ENCODE data around the gene SIL1.

Gene SIL1

GRCh38 chr5:139190125-139190524 is 8.0 kb downstream of the SIL1 start:
- Histone ChIP-seq H3K18ac (ENCODE audit: low read depth in 1 of 2, low read length in 2 of 2) (peak overlapping the region in 1 of 2 experiments; percentile 28), H3K4me2 (ENCODE audit: low read length, poor library complexity, severe bottlenecking) (no peak overlapping the region), H3K36me3 (ENCODE audit: control insufficient read depth in 1 of 2, insufficient read depth in 2 of 2, low read depth in 1 of 2, low read length in 2 of 2) (peaks cover 3 to 8% of the 10 kb centered on the region in 2 experiments), H3K4me1 (ENCODE audit: control insufficient read depth, insufficient read depth, low read depth, low read length) (no peaks in the 10 kb centered on the region), H4K91ac (ENCODE audit: low read length) (no peak overlapping the region), H3K9ac (ENCODE audit: low read length) (peak overlapping the region; percentile 80), H3K14ac (ENCODE audit: low read length in 2 of 2) (no peak overlapping the region), H2BK12ac (ENCODE audit: low read length in 2 of 2) (no peak overlapping the region), H3K79me1 (replicated peaks; ENCODE audit: low read length, poor library complexity, severe bottlenecking) (peaks cover 28% of the 10 kb centered on the region), H3K4me3 (ENCODE audit: insufficient read depth in 1 of 2, low read depth in 1 of 2, low read length in 2 of 2) (no peak overlapping the region), H2AFZ (ENCODE audit: low read depth, low read length) (no peak overlapping the region), H2BK120ac (ENCODE audit: low read depth, low read length) (no peak overlapping the region), H3K27me3 (ENCODE audit: control insufficient read depth in 1 of 2, insufficient read depth in 1 of 2, low read length in 2 of 2) (no peaks in the 10 kb centered on the region), H2BK15ac (ENCODE audit: low read depth, poor library complexity, severe bottlenecking) (no peak overlapping the region), H3K4ac (ENCODE audit: low read depth in 1 of 2, low read length in 2 of 2) (no peak overlapping the region), H3K23ac (ENCODE audit: low read length in 2 of 2) (no peak overlapping the region), H2BK5ac (ENCODE audit: low read depth, low read length, poor library complexity, severe bottlenecking) (no peak overlapping the region), H4K8ac (ENCODE audit: low read length) (no peak overlapping the region), H2AK5ac (ENCODE audit: low read length, severe bottlenecking) (no peak overlapping the region), H3K9me3 (ENCODE audit: control insufficient read depth, low read length) (no peaks in the 10 kb centered on the region), H3K27ac (ENCODE audit: low read length, poor library complexity, severe bottlenecking) (peak overlapping the region; percentile 68)
- 22% methylated on average over 3 of the region's 3 CpGs for WGBS
- DNase-seq: peak; percentile 89

GRCh38 chr5:139188558-139189270 is 9.5 kb downstream of the SIL1 start:
- Histone ChIP-seq H3K4me1 (ENCODE audit: control insufficient read depth, insufficient read depth, low read depth, low read length) (no peaks in the 10 kb centered on the region), H3K23ac (ENCODE audit: low read length in 2 of 2) (no peak overlapping the region), H3K4ac (ENCODE audit: low read depth in 1 of 2, low read length in 2 of 2) (no peak overlapping the region), H3K18ac (ENCODE audit: low read depth in 1 of 2, low read length in 2 of 2) (no peak overlapping the region), H3K36me3 (ENCODE audit: control insufficient read depth in 1 of 2, insufficient read depth in 2 of 2, low read depth in 1 of 2, low read length in 2 of 2) (peaks cover 3 to 11% of the 10 kb centered on the region in 2 experiments), H3K4me2 (ENCODE audit: low read length, poor library complexity, severe bottlenecking) (no peak overlapping the region), H3K27ac (ENCODE audit: low read length, poor library complexity, severe bottlenecking) (no peak overlapping the region), H3K79me1 (replicated peaks; ENCODE audit: low read length, poor library complexity, severe bottlenecking) (peaks cover 26% of the 10 kb centered on the region), H3K9ac (ENCODE audit: low read length) (no peak overlapping the region), H4K91ac (ENCODE audit: low read length) (no peak overlapping the region), H2AFZ (ENCODE audit: low read depth, low read length) (no peak overlapping the region), H3K27me3 (ENCODE audit: control insufficient read depth in 1 of 2, insufficient read depth in 1 of 2, low read length in 2 of 2) (no peaks in the 10 kb centered on the region), H3K4me3 (ENCODE audit: insufficient read depth in 1 of 2, low read depth in 1 of 2, low read length in 2 of 2) (no peak overlapping the region), H2BK12ac (ENCODE audit: low read length in 2 of 2) (no peak overlapping the region), H2BK15ac (ENCODE audit: low read depth, poor library complexity, severe bottlenecking) (no peak overlapping the region), H3K9me3 (ENCODE audit: control insufficient read depth, low read length) (no peaks in the 10 kb centered on the region), H4K8ac (ENCODE audit: low read length) (no peak overlapping the region), H2AK5ac (ENCODE audit: low read length, severe bottlenecking) (no peak overlapping the region), H3K14ac (ENCODE audit: low read length in 2 of 2) (no peak overlapping the region), H2BK5ac (ENCODE audit: low read depth, low read length, poor library complexity, severe bottlenecking) (no peak overlapping the region), H2BK120ac (ENCODE audit: low read depth, low read length) (no peak overlapping the region)
- 81% methylated on average over 5 of the region's 5 CpGs for WGBS
- DNase-seq: no peak

- no peak overlapping the region for H3K9ac ChIP-seq (ENCODE audit: low read length)
- peaks cover 27% of the 10 kb centered on the region for H3K79me1 ChIP-seq (replicated peaks; ENCODE audit: low read length, poor library complexity, severe bottlenecking)
- no peak overlapping the region for H3K23ac ChIP-seq (ENCODE audit: low read length in 2 of 2)
- H3K9me3 ChIP-seq (ENCODE audit: control insufficient read depth, low read length): no peaks in the 10 kb centered on the region
- no peak overlapping the region for H2AFZ ChIP-seq (ENCODE audit: low read depth, low read length)
- no peak overlapping the region for H3K18ac ChIP-seq (ENCODE audit: low read depth in 1 of 2, low read length in 2 of 2)
- no peak overlapping the region for H2AK5ac ChIP-seq (ENCODE audit: low read length, severe bottlenecking)
- H2BK120ac ChIP-seq (ENCODE audit: low read depth, low read length): no peak overlapping the region
- H3K36me3 ChIP-seq (ENCODE audit: control insufficient read depth in 1 of 2, insufficient read depth in 2 of 2, low read depth in 1 of 2, low read length in 2 of 2): peaks cover 0 to 11% of the 10 kb centered on the region in 2 experiments
- DNase-seq: peak; percentile 37
- H3K27me3 ChIP-seq (ENCODE audit: control insufficient read depth in 1 of 2, insufficient read depth in 1 of 2, low read length in 2 of 2): no peaks in the 10 kb centered on the region
- peak overlapping the region in 1 of 2 experiments; percentile 13 for H3K4ac ChIP-seq (ENCODE audit: low read depth in 1 of 2, low read length in 2 of 2)
- no peak overlapping the region for H3K14ac ChIP-seq (ENCODE audit: low read length in 2 of 2)
- H2BK12ac ChIP-seq (ENCODE audit: low read length in 2 of 2): no peak overlapping the region
- H2BK15ac ChIP-seq (ENCODE audit: low read depth, poor library complexity, severe bottlenecking): no peak overlapping the region
- no peak overlapping the region for H4K8ac ChIP-seq (ENCODE audit: low read length)
- H2BK5ac ChIP-seq (ENCODE audit: low read depth, low read length, poor library complexity, severe bottlenecking): no peak overlapping the region
- no peak overlapping the region for H4K91ac ChIP-seq (ENCODE audit: low read length)
- 97% methylated on average over 6 of the region's 6 CpGs for WGBS
- no peak overlapping the region for H3K27ac ChIP-seq (ENCODE audit: low read length, poor library complexity, severe bottlenecking)
- H3K4me1 ChIP-seq (ENCODE audit: control insufficient read depth, insufficient read depth, low read depth, low read length): peaks cover 5% of the 10 kb centered on the region
- no peak overlapping the region for H3K4me3 ChIP-seq (ENCODE audit: insufficient read depth in 1 of 2, low read depth in 1 of 2, low read length in 2 of 2)
- H3K4me2 ChIP-seq (ENCODE audit: low read length, poor library complexity, severe bottlenecking): no peak overlapping the region
These were observed 11.3 kb downstream of the SIL1 start for GRCh38 chr5:139186752-139187326.

- H3K14ac ChIP-seq (ENCODE audit: low read length in 2 of 2): no peak overlapping the region
- H3K27me3 ChIP-seq (ENCODE audit: control insufficient read depth in 1 of 2, insufficient read depth in 1 of 2, low read length in 2 of 2): no peaks in the 10 kb centered on the region
- peaks cover 0 to 11% of the 10 kb centered on the region in 2 experiments for H3K36me3 ChIP-seq (ENCODE audit: control insufficient read depth in 1 of 2, insufficient read depth in 2 of 2, low read depth in 1 of 2, low read length in 2 of 2)
- no peak overlapping the region for H2AK5ac ChIP-seq (ENCODE audit: low read length, severe bottlenecking)
- H3K79me1 ChIP-seq (replicated peaks; ENCODE audit: low read length, poor library complexity, severe bottlenecking): peaks cover 27% of the 10 kb centered on the region
- no peak overlapping the region for H3K9ac ChIP-seq (ENCODE audit: low read length)
- H2BK12ac ChIP-seq (ENCODE audit: low read length in 2 of 2): no peak overlapping the region
- no peak overlapping the region for H3K4me3 ChIP-seq (ENCODE audit: insufficient read depth in 1 of 2, low read depth in 1 of 2, low read length in 2 of 2)
- H2BK15ac ChIP-seq (ENCODE audit: low read depth, poor library complexity, severe bottlenecking): no peak overlapping the region
- no peak overlapping the region for H4K8ac ChIP-seq (ENCODE audit: low read length)
- no peak overlapping the region for H3K4me2 ChIP-seq (ENCODE audit: low read length, poor library complexity, severe bottlenecking)
- 79% methylated on average over 3 of the region's 3 CpGs for WGBS
- no peaks in the 10 kb centered on the region for H3K9me3 ChIP-seq (ENCODE audit: control insufficient read depth, low read length)
- H3K4me1 ChIP-seq (ENCODE audit: control insufficient read depth, insufficient read depth, low read depth, low read length): peaks cover 5% of the 10 kb centered on the region
- DNase-seq: no peak
- H2BK120ac ChIP-seq (ENCODE audit: low read depth, low read length): no peak overlapping the region
- H3K18ac ChIP-seq (ENCODE audit: low read depth in 1 of 2, low read length in 2 of 2): no peak overlapping the region
- H3K27ac ChIP-seq (ENCODE audit: low read length, poor library complexity, severe bottlenecking): no peak overlapping the region
- no peak overlapping the region for H2BK5ac ChIP-seq (ENCODE audit: low read depth, low read length, poor library complexity, severe bottlenecking)
- no peak overlapping the region for H2AFZ ChIP-seq (ENCODE audit: low read depth, low read length)
- H3K4ac ChIP-seq (ENCODE audit: low read depth in 1 of 2, low read length in 2 of 2): no peak overlapping the region
- H3K23ac ChIP-seq (ENCODE audit: low read length in 2 of 2): no peak overlapping the region
- no peak overlapping the region for H4K91ac ChIP-seq (ENCODE audit: low read length)
These were observed 11.9 kb downstream of the SIL1 start for GRCh38 chr5:139186261-139186660.

Data from mesenchymal stem cell (in vitro differentiated cells and primary cell).